H1 (cell line): ENCODE measurements around the gene FRMD4B. TPM values are rescaled to one million over a fixed set of nuclear protein-coding genes. Genes with fewer than 3 reads are reported as not detected.

Experiments
- CTCF ChIA-PET: fragments of 300-600 bp; sonication (Branson Sonifier 250); formaldehyde crosslinking; loops from one replicate; lab custom pipeline; 2021; ENCODE audit not compliant: partially characterized antibody; lab: Charles Lee
- POLR2A ChIA-PET: fragments of 300-600 bp; sonication (Branson Sonifier 250); formaldehyde crosslinking; loops from one replicate; lab custom pipeline; 2021; ENCODE audit warnings: inconsistent platforms; ENCODE audit not compliant: partially characterized antibody; lab: Charles Lee
- DNase-seq, 2 experiments: peaks; one replicate each; pipeline versions ENCODE4 v3.0.0 to v3.0.0-alpha.2; 2010 to 2022; ENCODE audit warnings: low spot score in 2 of 2, low read depth in 1 of 2, mixed read lengths in 1 of 2
- FAIRE-seq: peaks from 2 replicates; lab custom pipeline; 2011; peaks lifted over from hg19 to GRCh38; lab: Jason Lieb, UNC
- H2AFZ ChIP-seq: 2 replicates; pipeline ENCODE4 v1.8.1; 2012; ENCODE audit warnings: low read length, inconsistent platforms
- H2AK5ac ChIP-seq: 2 replicates; pipeline ENCODE4 v1.6.1; 2013; ENCODE audit warnings: low read depth, low read length
- H2BK120ac ChIP-seq: replicated peaks from 2 replicates; pipeline ENCODE3; 2013; ENCODE audit warnings: low read depth, low read length, inconsistent platforms
- H2BK12ac ChIP-seq: 2 replicates; pipeline ENCODE4 v1.6.1; 2013; ENCODE audit warnings: low read depth, low read length
- H2BK15ac ChIP-seq: 2 replicates; pipeline ENCODE4 v1.6.1; 2013; ENCODE audit warnings: low read length
- H2BK20ac ChIP-seq: 2 replicates; pipeline ENCODE4 v1.6.1; 2013; ENCODE audit warnings: low read length
- H2BK5ac ChIP-seq: 2 replicates; pipeline ENCODE4 v1.6.1; 2013; ENCODE audit warnings: low read depth, low read length
- H3K14ac ChIP-seq: 2 replicates; pipeline ENCODE4 v1.6.1; 2013; ENCODE audit warnings: inconsistent platforms; ENCODE audit not compliant: insufficient read length
- H3K18ac ChIP-seq: 2 replicates; pipeline ENCODE4 v1.6.1; 2013; ENCODE audit warnings: low read length; ENCODE audit errors: extremely low read depth
- H3K23ac ChIP-seq: 2 replicates; pipeline ENCODE4 v1.6.1; 2013; ENCODE audit warnings: inconsistent platforms; ENCODE audit not compliant: insufficient read length
- H3K23me2 ChIP-seq: 2 replicates; pipeline ENCODE4 v1.6.1; 2013; ENCODE audit warnings: low read depth, low read length
- H3K27ac ChIP-seq: 2 replicates; pipeline ENCODE4 v1.6.1; 2011; ENCODE audit warnings: low read depth, low read length, inconsistent platforms
- H3K27me3 ChIP-seq, 4 experiments: replicated peaks in 1 of 4; 1 replicate in 1 of 4; 2 replicates in 3 of 4; pipeline versions ENCODE4 v1.6.1 to v1.8.1; 2011 to 2013; ENCODE audit warnings: low read length in 3 of 4, mild to moderate bottlenecking in 3 of 4, inconsistent platforms in 2 of 4, mixed read lengths in 2 of 4, moderate library complexity in 1 of 4; ENCODE audit not compliant: control insufficient read depth in 3 of 4, insufficient read depth in 3 of 4; ENCODE audit errors: extremely low read depth in 1 of 4
- H3K36me3 ChIP-seq, 4 experiments: 2 replicates each; pipeline versions ENCODE4 v1.6.1 to v1.8.1; 2011 to 2013; ENCODE audit warnings: mild to moderate bottlenecking in 4 of 4, low read length in 3 of 4, moderate library complexity in 2 of 4, control low read depth in 1 of 4, inconsistent platforms in 1 of 4; ENCODE audit not compliant: insufficient read depth in 4 of 4, control insufficient read depth in 2 of 4
- H3K4ac ChIP-seq: replicated peaks from 2 replicates; pipeline ENCODE3; 2013; ENCODE audit warnings: low read length, low read depth, mixed read lengths, inconsistent platforms; ENCODE audit not compliant: insufficient read length
- H3K4me1 ChIP-seq, 4 experiments: replicated peaks in 1 of 4; 1 replicate in 1 of 4; 2 replicates in 3 of 4; pipeline versions ENCODE4 v1.6.1 to v1.8.1; 2011 to 2013; ENCODE audit warnings: low read length in 3 of 4, inconsistent platforms in 2 of 4, mixed read lengths in 1 of 4; ENCODE audit not compliant: insufficient read depth in 4 of 4, control insufficient read depth in 3 of 4
- H3K4me2 ChIP-seq, 2 experiments: 2 replicates each; pipeline versions ENCODE4 v1.6.1 to v1.8.1; 2011 to 2013; ENCODE audit warnings: low read depth in 2 of 2, low read length in 2 of 2, control low read depth in 1 of 2, inconsistent platforms in 1 of 2, mild to moderate bottlenecking in 1 of 2; ENCODE audit not compliant: insufficient read depth in 1 of 2
- H3K4me3 ChIP-seq, 4 experiments: fragments of 200-600, 300-600 bp in 1 of 4; sonication (generic), shearing (Covaris generic), sonication (Bioruptor Twin) in 1 of 4; 2 replicates each; pipeline versions ENCODE4 v1.5.1 to v1.8.1; 2011 to 2016; ENCODE audit warnings: low read length in 4 of 4, low read depth in 3 of 4, control low read depth in 2 of 4, inconsistent platforms in 2 of 4, mild to moderate bottlenecking in 2 of 4, mixed read lengths in 1 of 4, moderate library complexity in 1 of 4; ENCODE audit not compliant: insufficient read depth in 2 of 4; ENCODE audit errors: extremely low read depth in 1 of 4
- H3K56ac ChIP-seq: replicated peaks from 2 replicates; pipeline ENCODE3; 2013; ENCODE audit warnings: low read depth, mild to moderate bottlenecking, mixed read lengths, low read length, inconsistent platforms; ENCODE audit not compliant: insufficient read length
- H3K79me1 ChIP-seq: 2 replicates; pipeline ENCODE4 v1.6.1; 2013; ENCODE audit warnings: low read depth, low read length, control low read depth
- H3K79me2 ChIP-seq, 2 experiments: 2 replicates each; pipeline versions ENCODE4 v1.6.1 to v1.8.1; 2012 to 2013; ENCODE audit warnings: low read length in 2 of 2, mild to moderate bottlenecking in 2 of 2, inconsistent platforms in 1 of 2; ENCODE audit not compliant: insufficient read depth in 2 of 2, control insufficient read depth in 1 of 2
- H3K9ac ChIP-seq, 4 experiments: replicated peaks in 1 of 4; 1 replicate in 1 of 4; 2 replicates in 3 of 4; pipeline versions ENCODE4 v1.6.1 to v1.8.1; 2011 to 2013; ENCODE audit warnings: low read depth in 3 of 4, low read length in 3 of 4, control low read depth in 2 of 4, mild to moderate bottlenecking in 2 of 4, moderate library complexity in 2 of 4, inconsistent platforms in 1 of 4; ENCODE audit errors: extremely low read depth in 1 of 4
- H3K9me3 ChIP-seq, 2 experiments: 2 replicates each; pipeline versions ENCODE4 v1.6.1 to v1.8.1; 2012 to 2013; ENCODE audit warnings: mild to moderate bottlenecking in 2 of 2, moderate library complexity in 2 of 2, control low read depth in 1 of 2, inconsistent platforms in 1 of 2, low read depth in 1 of 2, low read length in 1 of 2, mixed read lengths in 1 of 2; ENCODE audit not compliant: insufficient read depth in 2 of 2
- H4K20me1 ChIP-seq, 2 experiments: replicated peaks in 1 of 2; 2 replicates each; pipeline versions ENCODE3 to v1.8.1; 2011 to 2013; ENCODE audit warnings: inconsistent platforms in 2 of 2, low read length in 2 of 2, mild to moderate bottlenecking in 1 of 2; ENCODE audit not compliant: insufficient read depth in 2 of 2, control insufficient read depth in 1 of 2
- H4K5ac ChIP-seq: 2 replicates; pipeline ENCODE4 v1.6.1; 2013; ENCODE audit warnings: low read length, low read depth, mixed read lengths, inconsistent platforms; ENCODE audit not compliant: insufficient read length
- H4K8ac ChIP-seq: 2 replicates; pipeline ENCODE4 v1.8.0; 2013; ENCODE audit warnings: mild to moderate bottlenecking, moderate library complexity, low read length, inconsistent platforms; ENCODE audit not compliant: insufficient read depth; ENCODE audit errors: extremely low read depth
- H4K91ac ChIP-seq: replicated peaks from 2 replicates; pipeline ENCODE3; 2013; ENCODE audit warnings: low read length, mixed read lengths, inconsistent platforms; ENCODE audit not compliant: insufficient read length
- ASH2L ChIP-seq: fragments of 200-600, 300-600 bp; sonication (generic); IDR thresholded peaks from one replicate; pipeline ENCODE4 v1.7.1; 2017; ENCODE audit warnings: low read length
- BACH1 ChIP-seq: IDR thresholded peaks from 2 replicates; pipeline ENCODE4 v1.6.1; 2012; ENCODE audit warnings: low read length, improper control_type of control experiment
- CBX8 ChIP-seq: fragments of 300-800, 300-1000 bp; sonication (generic); IDR thresholded peaks from 2 replicates; pipeline ENCODE4 v1.7.1; 2016; ENCODE audit warnings: low read depth, low read length, borderline replicate concordance
- CHD2 ChIP-seq: IDR thresholded peaks from 2 replicates; pipeline ENCODE4 v1.6.1; 2012; ENCODE audit warnings: low read length, improper control_type of control experiment
- EZH2 ChIP-seq: fragments of 200-600 bp; sonication (generic); IDR thresholded peaks from 2 replicates; pipeline ENCODE4 v1.7.1; 2012; ENCODE audit warnings: low read depth, mild to moderate bottlenecking, moderate library complexity, low read length, inconsistent platforms; ENCODE audit not compliant: severe bottlenecking
- HDAC6 ChIP-seq: IDR thresholded peaks from one replicate; pipeline ENCODE4 v1.7.1; 2012; ENCODE audit warnings: low read depth, mild to moderate bottlenecking, inconsistent platforms, low read length, moderate library complexity
- KDM4A ChIP-seq: IDR thresholded peaks from one replicate; pipeline ENCODE4 v1.7.1; 2012; ENCODE audit warnings: low read depth, mild to moderate bottlenecking, moderate library complexity, low read length, inconsistent platforms; ENCODE audit not compliant: severe bottlenecking
- KDM5A ChIP-seq: fragments of 200-600 bp; IDR thresholded peaks from 2 replicates; pipeline ENCODE4 v1.7.1; 2012; ENCODE audit warnings: mild to moderate bottlenecking, low read length, inconsistent platforms, mixed read lengths
- POLR2AphosphoS5 ChIP-seq: IDR thresholded peaks from 2 replicates; pipeline ENCODE4 v1.6.1; 2011; ENCODE audit warnings: low read depth, low read length
- RBBP5 ChIP-seq: IDR thresholded peaks from 2 replicates; pipeline ENCODE4 v1.7.1; 2012; ENCODE audit warnings: low read depth, mild to moderate bottlenecking, inconsistent platforms, low read length, moderate library complexity, borderline replicate concordance
- SAP30 ChIP-seq: fragments of 300-600 bp; sonication (generic); IDR thresholded peaks from 2 replicates; pipeline ENCODE4 v1.7.1; 2012; ENCODE audit warnings: low read length, moderate library complexity, mild to moderate bottlenecking, inconsistent platforms; ENCODE audit not compliant: insufficient read depth, insufficient replicate concordance
- SIRT6 ChIP-seq: IDR thresholded peaks from one replicate; pipeline ENCODE4 v1.7.1; 2012; ENCODE audit warnings: low read length, inconsistent platforms
- SP2 ChIP-seq: IDR thresholded peaks from 2 replicates; pipeline ENCODE4 v1.6.1; 2012; ENCODE audit warnings: mild to moderate bottlenecking, low read length, inconsistent platforms
- TAF1 ChIP-seq: IDR thresholded peaks from 2 replicates; pipeline ENCODE4 v1.6.1; 2011; ENCODE audit warnings: mild to moderate bottlenecking, low read depth, low read length
- WGBS, 2 experiments: shearing (Covaris generic) in 1 of 2; methylation state at CpG; one replicate each; pipeline versions ENCODE4 v1.1.6 to v1.1.7; 2013 to 2015; ENCODE audit warnings: low lambda C conversion rate in 2 of 2, mixed read lengths in 2 of 2, inconsistent platforms in 1 of 2, low coverage in 1 of 2, missing lambda C conversion rate in 1 of 2; ENCODE audit not compliant: insufficient replicate concordance in 2 of 2, insufficient coverage in 1 of 2, insufficient read length in 1 of 2; ENCODE audit errors: extremely low coverage in 1 of 2, missing lambda C conversion rate in 1 of 2; 5-methylcytosine and 5-hydroxymethylcytosine counted together
- polyA plus RNA-seq, 7 experiments: library from polyadenylated mRNA; depleted of rRNA in 3 of 7; stranded (reverse) in 5 of 7; unstranded in 2 of 7; fragments of >200 nt in 5 of 7; fragments of 200-250 nt in 2 of 7; gene quantifications; 1 replicate in 5 of 7; 2 replicates in 1 of 7; 4 replicates in 1 of 7; pipeline versions ENCODE4 v1.2.1 to v1.2.3, GENCODE V29; 2011 to 2013; ENCODE audit warnings: missing spikeins in 2 of 7, mixed read lengths in 2 of 7
- total RNA-seq: library from RNA; stranded (reverse); fragmentation: NEBNext Ultra II Directional; extraction: Animal tissue kit (Norgen Biotek cat#: 25700); gene quantifications from 2 replicates; pipeline ENCODE4 v1.2.1, GENCODE V29; 2021
- TF ChIP-seq, protein P1 (sequence below): IDR thresholded peaks from 2 replicates; pipeline ENCODE4 v1.6.1; 2011; ENCODE audit warnings: low read depth, mild to moderate bottlenecking, low read length; ENCODE audit not compliant: insufficient read depth

Gene FRMD4B
- total and polyA plus RNA-seq, 2 of the 8 experiments (the other 6 are each of a cell fraction or from before 2014, with no cell fraction given), result 2.7 to 7.2 TPM

DNA sequence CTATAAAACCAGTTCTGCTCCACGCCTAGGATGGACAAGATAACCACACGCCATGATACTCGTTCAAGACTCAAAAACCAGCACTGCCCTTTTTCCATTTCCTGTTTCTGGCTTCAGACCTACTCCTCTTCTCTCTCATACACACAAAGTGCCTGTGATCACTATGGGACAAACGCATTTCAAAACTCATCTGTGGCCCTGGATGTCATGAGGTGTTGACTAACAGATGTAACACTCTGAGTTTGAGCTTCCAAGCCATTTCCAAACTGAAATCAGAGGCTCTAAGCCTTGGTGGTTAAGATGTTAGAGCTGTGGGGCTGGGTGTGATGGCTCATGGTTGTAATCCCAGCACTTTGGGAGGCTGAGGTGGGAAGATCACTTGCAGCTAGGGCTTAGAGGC lies 207.8 kb downstream of the FRMD4B start:
- Histone ChIP-seq H3K79me1 (no peaks in the 10 kb centered on the region), H3K4me1 (peaks cover 0 to 16% (median 11%) of the 10 kb centered on the region in 4 experiments), H2BK5ac (no peak overlapping the region), H3K4ac (no peak overlapping the region), H3K9me3 (no peaks in the 10 kb centered on the region), H2AFZ (no peak overlapping the region), H3K4me3 (no peak overlapping the region), H3K23ac (no peak overlapping the region), H3K56ac (no peak overlapping the region), H3K4me2 (no peak overlapping the region), H4K5ac (no peak overlapping the region), H4K8ac (no peak overlapping the region), H2AK5ac (no peak overlapping the region), H3K27me3 (no peaks in the 10 kb centered on the region), H2BK15ac (no peak overlapping the region), H2BK12ac (no peak overlapping the region), H2BK120ac (no peak overlapping the region), H4K91ac (no peak overlapping the region), H3K23me2 (no peaks in the 10 kb centered on the region), H3K18ac (no peak overlapping the region), H2BK20ac (no peak overlapping the region), H4K20me1 (no peaks in the 10 kb centered on the region), H3K36me3 (peaks cover 0 to 9% (median 2%) of the 10 kb centered on the region in 4 experiments; a peak in 2 of 8 replicates), H3K27ac (no peak overlapping the region), H3K9ac (no peak overlapping the region), H3K79me2 (no peaks in the 10 kb centered on the region), H3K14ac (no peak overlapping the region)
- ChIA-PET CTCF (interaction anchor here (0.6 to 1.1 kb wide), 5 partner anchors 14 to 25 kb away, joined by 3 to 5 read pairs (median 3); no protein-coding TSS in a partner anchor), POLR2A (no interaction called here)
- DNase-seq, result no peak
- WGBS, 2 experiments, result 87% methylated on average over 4 of the region's 4 CpGs; no CpG with 5 or more reads in 1 of the 2 experiments
- no peak for TF ChIP-seq BACH1
- no peak for TF ChIP-seq KDM4A
- TF ChIP-seq POLR2AphosphoS5, result no peak
- no peak for TF ChIP-seq TAF1
- TF ChIP-seq ASH2L, result no peak
- no peak for TF ChIP-seq CBX8
- no peak for TF ChIP-seq RBBP5
- TF ChIP-seq HDAC6, result no peak
- TF ChIP-seq SP2, result no peak
- no peak for TF ChIP-seq CHD2
- no peak for TF ChIP-seq KDM5A
- no peak for TF ChIP-seq EZH2
- no peak for TF ChIP-seq SAP30
- TF ChIP-seq SIRT6, result no peak
- TF ChIP-seq, protein P1, sequence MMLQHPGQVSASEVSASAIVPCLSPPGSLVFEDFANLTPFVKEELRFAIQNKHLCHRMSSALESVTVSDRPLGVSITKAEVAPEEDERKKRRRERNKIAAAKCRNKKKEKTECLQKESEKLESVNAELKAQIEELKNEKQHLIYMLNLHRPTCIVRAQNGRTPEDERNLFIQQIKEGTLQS, result no peak
- FAIRE-seq, result no peak
